Cerebellar nuclear complex (tissue), 1 donor: ENCODE results near the gene MRPL50.

Experiments used
- DNase-seq, 2 experiments: peaks; one replicate each; lab custom pipeline; 2025; lab: John Stamatoyannopoulos, UW

Gene MRPL50

DNA sequence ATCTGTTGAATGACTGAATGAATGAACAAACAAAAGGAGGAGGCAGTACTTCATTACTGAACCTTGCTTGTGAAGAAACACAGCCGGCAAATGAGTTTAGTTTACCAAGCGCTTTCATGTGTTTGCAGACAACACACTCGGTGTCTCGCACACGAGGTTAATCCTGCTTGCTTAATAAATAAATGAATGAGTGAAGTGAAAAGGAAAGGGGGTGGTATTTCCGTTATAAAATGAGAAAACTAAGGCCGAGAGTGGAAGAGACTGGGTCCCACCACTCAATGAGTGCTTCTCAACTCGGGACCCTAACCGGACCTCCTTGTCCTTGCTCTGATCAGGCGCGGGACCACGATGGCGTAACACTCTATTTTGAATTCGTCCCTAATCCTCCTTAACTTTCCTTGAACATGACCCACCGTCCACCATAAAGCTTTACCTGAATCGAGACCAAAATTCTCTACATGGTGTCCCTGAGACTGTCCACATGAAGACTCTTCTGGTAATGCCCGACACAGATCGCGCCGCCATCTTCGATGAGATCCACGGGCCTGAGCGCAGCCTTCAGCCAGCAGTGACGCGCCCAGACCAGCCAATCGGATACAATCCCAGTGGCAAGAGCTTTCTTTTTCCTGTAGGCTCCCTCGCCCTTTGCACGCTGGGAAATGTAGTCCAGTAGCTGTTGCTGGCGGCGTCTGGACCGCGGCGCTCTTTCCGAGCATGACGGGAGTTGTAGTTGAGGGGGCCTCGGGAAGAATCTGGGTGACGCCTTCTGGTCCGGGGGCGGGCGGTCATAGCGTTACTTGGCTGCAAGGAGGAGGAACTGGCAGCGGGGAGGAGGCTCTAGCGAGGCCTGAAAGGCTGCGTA is at the start of gene MRPL50, which contains the start of gene ZNF189:
Gene MRPL50, minus strand, starts transcription at position 551 of the 862 bp plus-strand sequence. Its CDS starts 26 bp downstream, at position 525.
Gene ZNF189, plus strand, starts transcription at position 784 of the 862 bp plus-strand sequence. CDS start 306 bp downstream, outside the sequence.
- DNase-seq, result peak; percentile 93 to 99

DNA sequence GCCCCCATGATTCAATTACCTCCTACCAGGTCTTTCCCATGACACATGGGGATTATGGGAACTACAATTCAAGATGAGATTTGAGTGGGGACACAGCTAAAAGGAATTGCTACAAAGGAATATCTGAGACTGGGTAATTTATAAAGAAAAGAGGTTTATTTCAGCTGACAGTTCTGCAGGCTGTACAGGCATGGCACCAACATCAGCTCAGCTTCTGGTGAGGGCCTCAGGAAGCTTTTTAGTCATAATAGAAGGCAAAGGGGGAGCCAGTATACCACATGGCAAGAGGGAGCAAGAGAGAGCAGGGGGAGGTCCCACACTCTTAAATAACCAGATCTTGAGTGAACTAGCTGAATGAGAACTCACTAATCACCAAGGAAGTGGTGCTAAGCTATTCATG is 48.3 kb upstream of the MRPL50 start:
- DNase-seq, result no peak

DNA sequence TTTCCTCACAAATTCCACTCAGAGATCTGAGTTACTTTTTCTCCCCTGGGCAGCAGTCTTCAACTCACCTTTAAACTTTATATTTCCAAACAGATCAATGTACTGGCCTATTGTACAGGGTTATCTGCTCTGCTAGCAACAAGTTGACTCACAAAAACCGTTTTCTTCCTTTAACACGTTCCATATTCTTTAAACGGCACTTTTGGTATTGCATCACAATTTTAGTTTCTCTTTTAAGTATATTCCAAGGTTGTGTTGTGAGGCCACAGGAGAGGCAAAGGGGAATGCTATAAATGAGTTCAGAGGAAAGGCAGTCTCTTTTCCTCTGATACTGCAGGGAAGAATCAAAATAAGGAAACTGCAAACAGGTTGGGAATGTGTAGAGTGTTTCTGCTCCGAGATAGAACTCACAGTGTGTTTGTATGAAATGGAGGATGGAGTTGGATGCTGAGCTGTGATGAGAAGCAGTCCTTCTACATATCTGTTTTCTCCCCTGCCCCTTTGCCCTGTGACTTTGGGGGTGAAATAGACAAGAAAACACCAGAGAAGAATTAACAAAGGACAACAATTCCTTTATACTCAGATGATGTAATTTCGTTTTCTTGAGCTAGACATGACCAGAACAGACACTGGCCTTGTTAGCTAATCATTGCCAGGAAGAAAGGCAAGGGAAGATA is 47.1 kb upstream of the MRPL50 start:
- DNase-seq, result no peak

DNA sequence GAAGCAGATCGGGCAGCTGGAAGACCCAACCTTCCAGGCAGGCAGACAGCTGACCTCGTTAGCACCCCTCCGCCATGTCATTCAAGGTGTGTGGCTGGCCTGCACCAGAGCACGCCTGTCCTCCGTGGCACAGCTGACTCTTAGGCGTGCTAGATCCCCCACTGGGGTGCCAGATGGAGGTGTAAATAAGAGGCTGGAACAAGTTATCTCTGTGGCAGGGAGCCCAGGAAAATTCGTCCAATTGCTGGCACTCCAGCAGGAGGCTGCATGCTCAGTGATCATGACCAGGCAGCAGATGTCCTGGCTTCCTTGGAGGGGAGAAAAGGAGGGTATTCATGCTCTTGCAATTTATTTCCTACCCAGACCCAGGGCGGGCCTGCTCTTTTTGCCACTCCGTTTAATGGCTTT is 45.0 kb upstream of the MRPL50 start:
- peak; percentile 90 to 96 for DNase-seq

GRCh38 chr9:101442736-101443135 is 44.3 kb upstream of the MRPL50 start:
- DNase-seq, result no peak

GRCh38 chr9:101442318-101442717 is 43.9 kb upstream of the MRPL50 start:
- DNase-seq, result peak; percentile 59 to 77

GRCh38 chr9:101440714-101441230 is 42.4 kb upstream of the MRPL50 start:
- DNase-seq, result no peak

- no peak for DNase-seq
Observed at GRCh38 chr9:101438523-101438922, 40.1 kb upstream of the MRPL50 start.

- no peak for DNase-seq
Observed at GRCh38 chr9:101437806-101438232, 39.4 kb upstream of the MRPL50 start.

DNA sequence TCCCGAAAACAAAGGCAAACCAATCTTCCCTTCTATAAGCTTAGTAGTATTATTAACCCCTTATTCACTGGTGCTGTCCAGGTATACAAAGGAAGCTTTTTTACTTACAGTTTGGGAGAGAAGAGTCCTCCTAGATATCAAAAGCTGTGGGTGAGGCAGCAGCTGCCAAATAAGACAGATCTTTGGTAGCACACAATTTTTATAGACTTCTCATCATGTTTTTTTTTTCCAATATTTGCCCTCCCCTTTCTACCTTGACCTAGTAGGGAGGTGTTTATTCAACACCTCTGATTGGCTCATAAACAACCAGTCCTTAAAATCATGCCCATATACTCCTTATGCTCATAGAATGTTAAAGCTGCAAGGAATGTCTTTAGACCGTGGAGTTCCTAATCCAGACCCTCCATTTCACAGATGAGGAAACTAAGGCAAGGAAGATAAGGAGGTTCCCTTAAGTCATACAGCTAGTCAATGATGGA is 37.2 kb upstream of the MRPL50 start, which contains the start of gene ALDOB:
Gene ALDOB, minus strand, starts transcription at position 174 of the 479 bp plus-strand sequence. CDS start 4,887 bp downstream, outside the sequence.
- no peak for DNase-seq

DNA sequence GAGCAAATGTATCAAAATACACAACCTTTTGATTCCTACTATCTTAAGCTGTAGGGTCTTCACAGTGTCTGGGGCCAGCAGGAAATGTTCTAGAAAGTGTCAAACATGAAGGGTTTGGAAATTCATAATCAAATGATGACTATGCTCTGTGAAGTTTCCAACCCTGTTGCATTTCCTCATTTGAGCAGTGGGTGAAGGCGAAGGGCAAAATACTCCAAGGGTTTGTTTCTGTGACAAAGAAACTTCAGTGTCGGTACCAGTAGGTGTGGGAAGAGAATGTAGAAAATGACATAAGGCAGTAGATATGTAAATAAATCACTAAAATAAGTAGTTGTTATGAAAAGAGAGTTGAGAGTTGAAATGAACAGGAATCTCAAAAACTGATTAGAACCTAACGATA is 36.6 kb upstream of the MRPL50 start:
- DNase-seq, result no peak

- no peak for DNase-seq
Observed at GRCh38 chr9:101433229-101433628, 34.8 kb upstream of the MRPL50 start.

- no peak for DNase-seq
Observed at GRCh38 chr9:101432740-101433139, 34.3 kb upstream of the MRPL50 start.

GRCh38 chr9:101432171-101432570 is 33.8 kb upstream of the MRPL50 start:
- no peak for DNase-seq

DNA sequence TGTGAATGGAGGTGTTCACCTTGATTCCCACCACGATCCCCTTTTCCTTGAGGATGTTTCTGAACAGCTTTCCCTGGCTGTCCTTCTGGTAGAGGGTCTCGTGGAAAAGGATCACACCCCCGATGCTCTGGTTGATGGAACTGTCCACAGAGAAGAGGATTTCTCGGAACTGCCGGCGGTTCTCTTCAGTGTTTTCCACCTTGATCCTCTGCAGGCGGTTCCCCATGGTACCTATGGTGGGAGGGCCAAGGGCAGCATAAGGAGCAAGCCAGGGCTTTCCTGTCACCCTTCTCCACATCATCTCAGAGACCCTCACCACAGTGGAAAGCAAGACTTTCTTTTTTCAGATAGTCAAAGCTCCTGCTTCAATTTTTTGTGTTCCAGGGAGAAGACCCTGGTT is 31.3 kb upstream of the MRPL50 start:
- DNase-seq, result no peak

DNA sequence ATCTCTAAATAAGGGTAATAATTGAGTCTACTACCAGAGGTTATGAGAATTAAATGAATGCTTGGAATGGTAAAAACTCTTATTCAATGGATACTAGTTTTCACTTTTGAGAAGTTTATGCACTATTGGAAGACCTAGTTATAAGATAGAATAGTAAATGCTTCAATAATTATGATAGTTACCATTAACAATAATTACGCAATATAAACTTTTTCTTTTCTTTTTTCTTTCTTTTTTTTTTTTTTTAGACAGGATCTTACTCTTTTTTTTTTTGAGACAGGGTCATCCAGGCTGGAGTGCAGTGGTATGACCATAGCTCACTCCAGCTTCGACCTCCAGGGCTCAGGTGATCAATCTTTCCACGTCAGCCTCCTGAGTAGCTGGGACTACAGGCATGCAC is 30.5 kb upstream of the MRPL50 start:
- no peak for DNase-seq

GRCh38 chr9:101427957-101428655 is 29.7 kb upstream of the MRPL50 start:
- DNase-seq, result no peak

GRCh38 chr9:101427358-101427757 is 28.9 kb upstream of the MRPL50 start:
- no peak for DNase-seq

DNA sequence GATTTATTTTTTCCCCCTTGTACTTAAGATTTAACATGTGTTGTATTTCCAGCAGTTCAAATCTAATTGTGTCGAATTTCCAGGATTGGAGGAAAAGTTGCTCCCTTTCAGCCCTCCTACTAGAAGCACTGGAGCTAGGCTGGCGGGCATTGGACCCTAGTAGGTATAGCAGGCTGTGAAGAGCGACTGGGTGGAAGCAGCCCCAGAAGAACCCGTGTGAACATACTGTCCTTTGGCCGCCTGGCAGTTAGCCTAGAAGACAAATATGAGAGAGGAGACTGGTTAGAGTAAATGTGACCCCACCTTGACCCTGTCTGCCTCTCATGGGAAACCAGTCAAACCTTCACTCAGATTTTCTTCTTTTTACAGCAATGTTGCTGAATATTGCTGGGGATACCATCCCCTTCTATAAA is 23.2 kb upstream of the MRPL50 start:
- DNase-seq, result no peak

DNA sequence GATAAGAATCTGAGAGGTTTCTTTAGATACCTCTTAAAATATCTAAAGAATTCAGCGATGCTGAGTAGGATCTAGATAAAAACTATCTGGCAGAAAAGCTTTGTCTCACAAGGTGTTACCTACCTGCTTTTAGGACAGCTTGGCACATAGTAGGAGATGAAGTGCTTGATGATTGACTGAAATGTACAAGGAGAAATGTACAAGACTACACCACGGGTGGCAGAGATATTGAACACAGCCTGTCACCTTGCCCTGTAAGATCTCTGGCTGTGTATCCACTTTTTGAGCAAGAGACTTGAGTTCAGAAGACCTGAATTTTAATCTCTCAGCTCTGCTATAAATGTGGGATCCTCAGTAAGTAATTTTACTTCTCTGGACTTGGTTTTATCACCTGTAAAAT is 21.4 kb upstream of the MRPL50 start:
- no peak for DNase-seq

GRCh38 chr9:101418518-101419430 is 20.4 kb upstream of the MRPL50 start:
- DNase-seq, result no peak
